NB4 (cell line): ENCODE data around the gene ZNF710.

Source experiments
- CTCF ChIP-seq: IDR thresholded peaks from one replicate; pipeline ENCODE4 v1.5.1; 2012; ENCODE audit warnings: low read depth, low read length
- MYC ChIP-seq: IDR thresholded peaks from 2 replicates; pipeline ENCODE4 v1.6.1; 2011; ENCODE audit warnings: low read depth, low read length
- POLR2A ChIP-seq: IDR thresholded peaks from 2 replicates; pipeline ENCODE4 v1.6.1; 2011; ENCODE audit warnings: mild to moderate bottlenecking; ENCODE audit not compliant: insufficient read length; ENCODE audit errors: extremely low read depth

- TF ChIP-seq CTCF = no peak
- TF ChIP-seq MYC = no peak
- TF ChIP-seq POLR2A = no peak
These were observed 5.3 kb downstream of the ZNF710 start for GRCh38 chr15:90006217-90007075.
